ENCODE results near the gene TMCC2. TPM values are rescaled to one million over a fixed set of nuclear protein-coding genes. Genes with fewer than 3 reads are reported as not detected.

Gene TMCC2
- total RNA-seq, 1 donor from 2014 or later: 2.8 TPM

DNA sequence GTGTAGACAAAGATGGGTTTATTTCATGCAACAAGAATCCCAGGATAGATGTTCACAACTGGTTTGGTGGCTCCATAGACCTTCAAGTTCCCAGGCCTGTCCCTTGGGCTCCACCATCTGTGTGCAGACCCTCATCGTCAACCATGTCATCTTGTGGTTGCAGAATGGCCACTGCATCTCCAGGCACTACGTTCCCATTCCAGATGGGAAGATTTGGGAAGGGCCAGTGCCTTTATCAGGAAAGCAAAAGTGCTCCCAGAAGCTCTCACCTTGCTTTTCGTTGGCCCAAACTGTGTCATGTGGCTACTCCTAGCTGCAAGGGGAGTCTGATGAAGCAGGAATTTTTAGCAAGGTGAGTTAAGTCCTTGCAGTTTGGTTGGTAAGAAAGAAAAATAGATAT lies 12.8 kb downstream of the TMCC2 start:
- no peak for DNase-seq (ENCODE audit: low spot score)

DNA sequence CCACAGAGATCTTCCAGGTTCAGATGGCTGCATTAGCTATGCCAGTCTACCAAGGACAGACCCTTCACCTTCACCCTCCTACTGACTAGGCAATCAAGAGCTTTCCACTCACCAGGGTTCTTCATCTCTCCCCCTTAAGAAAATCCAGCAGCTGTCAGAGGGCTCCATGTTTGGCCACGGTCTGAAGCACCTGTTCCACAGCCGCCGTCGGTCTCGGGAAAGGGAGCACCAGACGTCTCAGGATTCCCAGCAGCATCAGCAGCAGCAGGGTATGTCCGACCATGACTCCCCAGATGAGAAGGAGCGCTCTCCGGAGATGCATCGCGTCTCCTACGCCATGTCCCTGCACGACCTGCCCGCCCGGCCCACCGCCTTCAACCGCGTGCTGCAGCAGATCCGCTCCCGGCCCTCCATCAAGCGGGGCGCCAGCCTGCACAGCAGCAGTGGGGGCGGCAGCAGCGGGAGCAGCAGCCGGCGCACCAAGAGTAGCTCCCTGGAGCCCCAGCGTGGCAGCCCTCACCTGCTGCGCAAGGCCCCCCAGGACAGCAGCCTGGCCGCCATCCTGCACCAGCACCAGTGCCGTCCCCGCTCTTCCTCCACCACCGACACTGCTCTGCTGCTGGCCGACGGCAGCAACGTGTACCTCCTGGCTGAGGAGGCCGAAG lies 13.8 kb downstream of the TMCC2 start:
- DNase-seq (ENCODE audit: low spot score): no peak

DNA sequence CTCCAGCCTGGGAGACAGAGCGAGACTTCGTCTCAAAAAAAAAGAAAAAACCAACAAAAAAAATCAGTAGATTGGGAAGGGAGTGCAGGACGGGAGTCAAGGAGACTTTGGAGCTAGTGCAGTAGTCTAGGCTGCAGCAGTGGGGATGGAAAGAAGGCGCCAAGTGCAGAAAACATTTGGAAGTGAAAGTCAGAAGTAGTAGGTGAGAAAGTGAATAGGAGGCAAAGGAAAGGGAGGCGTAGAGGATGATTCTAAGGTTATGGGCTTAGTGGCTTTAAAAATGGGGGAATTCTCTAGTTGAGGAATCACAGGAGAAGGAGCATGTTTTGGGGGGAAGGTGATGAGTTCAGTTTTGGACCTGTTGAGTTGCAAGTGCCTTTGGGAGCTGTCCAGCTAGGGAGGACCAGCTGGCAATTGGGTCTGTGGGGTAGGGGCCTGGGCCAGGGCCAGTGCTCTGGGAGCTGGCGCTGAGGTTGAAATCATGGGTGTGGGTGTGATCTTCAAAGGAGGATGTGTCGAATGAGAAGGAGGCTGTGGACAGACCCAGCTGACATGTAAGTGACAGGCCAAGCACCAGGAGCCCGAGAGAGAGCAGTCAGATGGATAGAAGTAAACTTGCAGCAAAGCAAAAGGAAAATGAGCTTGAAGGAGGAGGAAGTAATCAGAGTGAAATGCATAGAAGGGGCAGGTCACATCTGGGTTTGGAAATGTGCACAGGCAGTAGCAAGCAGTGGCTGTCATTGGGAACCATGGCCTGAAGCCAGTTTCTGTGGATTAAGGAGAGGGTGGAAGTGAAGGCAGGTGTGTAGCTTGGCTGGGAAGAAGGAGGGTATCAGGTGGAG lies 15.8 kb downstream of the TMCC2 start:
- DNase-seq (ENCODE audit: low spot score): no peak

DNA sequence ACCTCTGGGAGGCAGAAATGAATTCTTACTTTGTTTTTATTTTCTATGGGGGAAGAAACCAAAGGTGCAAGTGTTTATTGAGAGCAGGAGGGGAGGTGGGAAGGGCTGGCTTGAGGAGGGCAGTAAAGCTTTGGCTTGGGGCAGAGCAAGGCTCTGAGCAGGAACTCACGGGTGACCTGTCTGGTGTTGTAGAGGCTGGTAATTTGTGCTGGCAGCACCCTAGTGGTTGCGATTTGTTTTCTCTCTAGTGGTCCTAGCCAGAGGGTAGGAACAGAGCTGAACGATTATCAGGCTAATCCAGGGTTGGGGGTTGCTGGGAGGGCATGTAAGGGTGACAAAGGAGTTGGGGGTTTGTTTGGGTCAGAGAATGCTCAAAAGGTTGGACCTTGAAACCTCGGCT lies 16.6 kb downstream of the TMCC2 start:
- no peak for DNase-seq (ENCODE audit: low spot score)

DNA sequence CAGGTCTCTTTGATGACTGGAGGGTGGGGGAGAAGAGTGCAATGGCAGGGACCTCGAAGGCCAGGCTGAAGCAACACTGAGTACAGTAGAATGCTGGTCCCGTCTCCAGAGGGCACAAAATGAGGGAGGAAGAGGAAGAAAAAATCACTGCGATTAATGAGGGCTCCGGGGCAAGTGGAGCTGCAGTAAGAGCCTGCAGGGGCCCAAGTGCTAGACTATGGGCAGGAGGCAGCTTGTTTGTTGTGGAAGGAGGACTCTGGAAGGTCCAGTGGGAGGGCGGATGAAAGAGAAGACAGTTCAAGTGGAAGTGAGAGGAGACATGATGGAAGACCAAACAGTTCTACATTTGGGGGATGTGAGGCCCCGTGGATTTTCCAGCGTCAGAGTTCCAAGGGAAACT lies 17.4 kb downstream of the TMCC2 start:
- DNase-seq (ENCODE audit: low spot score): no peak

DNA sequence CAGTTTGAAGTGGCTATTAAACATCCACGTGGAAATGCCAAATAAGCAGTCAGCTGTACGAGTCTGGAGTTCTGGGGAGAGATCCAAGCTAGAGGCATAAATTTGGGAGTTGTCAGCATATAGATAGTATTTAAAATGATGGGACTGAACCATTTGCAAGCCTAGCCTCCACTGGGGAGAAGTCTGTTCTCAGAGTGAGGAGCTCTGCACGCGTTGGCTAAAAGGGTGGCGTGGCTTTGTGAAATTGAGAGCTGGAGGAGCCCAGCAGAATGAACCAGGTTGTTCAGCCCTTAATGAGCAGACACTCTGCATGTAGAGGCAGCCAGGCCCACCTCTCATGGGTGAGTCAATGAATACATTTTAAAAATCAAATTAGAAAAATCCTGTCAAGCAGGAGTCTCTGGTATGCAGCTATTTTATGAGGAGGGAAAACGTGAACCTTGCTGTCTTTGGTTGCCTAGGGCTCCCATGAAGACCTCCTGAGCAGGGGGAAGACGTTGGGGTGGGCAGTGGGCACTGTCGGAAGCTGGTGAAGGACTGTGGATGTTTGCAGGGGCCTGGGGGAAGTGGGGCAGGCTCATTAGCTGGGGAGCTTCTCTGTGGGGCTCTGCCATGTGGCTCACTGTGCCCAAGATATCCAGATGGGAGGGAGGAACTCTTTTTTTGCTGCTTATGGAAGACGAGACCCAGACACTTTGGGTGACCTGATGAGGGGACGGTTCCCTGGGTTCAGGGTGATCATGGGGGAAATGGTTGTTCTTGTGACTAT lies 18.8 kb downstream of the TMCC2 start:
- no peak for DNase-seq (ENCODE audit: low spot score)

DNA sequence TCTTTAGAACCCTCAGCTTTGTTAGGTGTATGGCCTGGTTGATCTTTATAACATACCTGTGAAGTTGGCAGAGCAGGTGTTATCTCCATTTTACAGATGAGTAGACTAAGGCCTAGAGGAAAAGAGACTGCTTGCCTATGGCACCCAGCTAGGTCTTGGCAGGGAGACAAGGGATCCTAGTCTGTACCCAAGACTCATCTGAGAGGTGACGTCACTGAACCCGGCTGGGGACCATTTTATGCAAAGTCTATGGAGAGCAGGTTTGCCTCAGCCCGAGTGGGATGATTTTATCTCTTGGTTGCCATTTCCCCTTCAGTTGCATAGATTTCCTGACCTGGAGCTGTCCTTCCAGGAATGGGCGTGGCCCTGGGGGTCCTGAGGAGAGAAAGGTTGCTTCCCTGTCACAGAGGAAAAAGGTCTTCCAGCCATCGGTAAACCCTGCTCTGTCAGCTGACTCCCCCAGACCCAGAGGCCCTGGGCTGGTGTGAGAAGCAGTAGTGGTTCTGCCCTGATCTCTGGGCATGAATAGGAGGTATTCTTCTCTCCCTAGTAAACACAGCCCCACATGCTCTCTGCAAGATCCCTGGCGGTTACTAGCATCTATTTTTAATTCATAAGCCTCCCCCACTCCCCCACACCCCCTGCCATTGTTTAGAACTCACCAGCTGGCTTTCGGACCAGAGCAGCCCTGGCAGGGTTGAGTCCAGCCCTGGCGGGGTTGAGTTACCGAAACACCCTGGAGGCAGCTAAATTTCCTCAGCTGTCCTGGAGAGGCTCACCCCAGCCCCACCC lies 19.6 kb downstream of the TMCC2 start:
- no peak for DNase-seq (ENCODE audit: low spot score)

DNA sequence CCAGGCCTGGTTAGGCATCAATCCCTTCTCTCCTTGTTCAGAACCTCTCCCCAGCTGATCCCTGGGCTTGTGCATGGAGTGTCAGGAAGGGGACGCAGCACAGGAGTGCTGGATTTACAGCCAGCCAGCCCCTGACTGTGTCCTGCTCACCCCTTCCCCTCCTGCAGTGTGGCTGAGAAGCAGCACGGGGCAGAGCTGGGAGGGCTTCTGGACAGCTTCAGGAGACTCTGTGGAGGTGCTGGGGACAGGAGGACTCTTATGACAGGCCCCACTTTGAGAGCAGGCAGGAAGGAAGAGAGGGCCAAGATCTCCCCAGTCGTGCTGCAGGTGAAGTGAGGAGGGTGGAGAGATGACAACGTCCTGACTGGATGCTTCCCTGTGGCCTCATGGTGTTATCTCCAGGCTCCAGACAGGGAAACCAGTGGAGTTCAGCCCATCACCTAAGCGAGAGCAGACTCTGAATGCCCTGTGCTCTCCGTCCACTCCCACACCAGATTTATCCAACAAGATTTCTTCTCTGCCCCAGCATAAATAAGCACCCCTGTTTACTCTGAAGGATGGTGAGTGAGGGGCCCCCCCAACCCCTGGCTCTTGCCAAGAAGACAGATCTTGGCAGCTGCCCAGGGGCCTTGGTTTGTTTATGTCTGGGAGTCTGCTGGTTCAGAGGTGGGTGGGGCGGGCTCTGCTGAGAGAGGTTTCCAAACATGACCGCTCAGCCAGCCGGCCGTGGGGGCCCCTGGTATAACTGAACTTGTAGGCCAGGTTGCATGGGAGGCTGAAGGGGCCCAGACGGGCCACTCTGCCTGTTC lies 21.3 kb downstream of the TMCC2 start:
- peak; percentile 52 for DNase-seq (ENCODE audit: low spot score)

DNA sequence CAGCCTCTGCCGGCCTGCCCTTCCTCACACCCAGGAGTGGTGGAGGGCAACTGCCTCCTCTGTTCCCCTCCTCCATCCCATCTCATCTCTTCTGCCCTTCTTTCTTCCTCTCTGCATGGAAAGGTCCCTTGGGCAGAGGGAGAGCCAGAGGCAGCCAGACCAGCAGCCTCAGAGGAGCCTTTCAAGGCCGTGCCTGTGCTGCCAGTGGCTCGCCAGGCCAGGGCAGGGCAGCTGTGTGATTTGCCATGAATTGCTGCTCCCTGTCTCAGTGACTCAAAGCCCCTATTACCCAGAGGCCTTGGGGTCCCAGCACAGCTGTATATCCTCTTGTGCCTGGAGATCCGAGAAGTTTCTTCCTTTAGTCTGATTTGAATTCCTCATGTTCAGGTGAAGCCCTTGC lies 21.9 kb downstream of the TMCC2 start:
- no peak for DNase-seq (ENCODE audit: low spot score)

DNA sequence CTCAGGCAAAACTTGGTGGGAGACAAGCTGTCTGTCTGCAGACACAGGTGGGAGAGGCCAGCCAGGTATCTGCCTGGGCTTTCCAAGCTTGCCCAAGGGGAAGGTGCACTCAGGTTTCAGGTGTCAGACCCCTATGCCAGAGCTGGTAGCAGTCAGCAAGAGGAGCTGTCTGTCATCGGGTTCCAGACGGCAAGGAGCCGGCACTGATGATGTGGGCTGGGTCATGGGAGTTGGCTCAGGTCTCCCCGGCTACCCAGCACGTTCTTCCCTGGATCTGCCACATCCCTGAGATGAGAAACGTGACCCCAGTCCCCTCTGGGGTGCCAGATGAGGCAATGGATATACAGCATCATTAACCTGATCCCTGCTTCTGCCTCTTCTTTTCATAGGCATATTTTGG lies 23.0 kb downstream of the TMCC2 start:
- DNase-seq (ENCODE audit: low spot score): no peak

DNA sequence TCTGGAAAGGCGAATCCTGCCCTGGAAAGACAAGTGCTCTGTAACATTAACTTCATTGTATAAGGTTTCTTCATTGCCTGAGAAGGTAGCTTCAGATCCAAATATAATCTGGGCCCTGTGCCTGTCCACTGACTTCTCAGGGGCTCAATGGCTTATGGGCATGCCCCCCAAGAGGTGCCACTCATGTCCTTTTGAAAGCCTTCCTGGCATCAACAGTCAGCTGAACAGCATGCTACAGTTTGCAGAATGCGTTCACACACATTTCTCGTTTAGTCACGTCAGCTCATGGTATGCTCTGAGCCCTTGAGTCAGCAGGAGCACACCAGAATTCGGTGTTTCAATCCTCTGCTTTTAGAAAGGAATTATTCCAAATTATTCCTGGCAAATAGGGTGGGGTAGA lies 23.8 kb downstream of the TMCC2 start:
- no peak for DNase-seq (ENCODE audit: low spot score)

DNA sequence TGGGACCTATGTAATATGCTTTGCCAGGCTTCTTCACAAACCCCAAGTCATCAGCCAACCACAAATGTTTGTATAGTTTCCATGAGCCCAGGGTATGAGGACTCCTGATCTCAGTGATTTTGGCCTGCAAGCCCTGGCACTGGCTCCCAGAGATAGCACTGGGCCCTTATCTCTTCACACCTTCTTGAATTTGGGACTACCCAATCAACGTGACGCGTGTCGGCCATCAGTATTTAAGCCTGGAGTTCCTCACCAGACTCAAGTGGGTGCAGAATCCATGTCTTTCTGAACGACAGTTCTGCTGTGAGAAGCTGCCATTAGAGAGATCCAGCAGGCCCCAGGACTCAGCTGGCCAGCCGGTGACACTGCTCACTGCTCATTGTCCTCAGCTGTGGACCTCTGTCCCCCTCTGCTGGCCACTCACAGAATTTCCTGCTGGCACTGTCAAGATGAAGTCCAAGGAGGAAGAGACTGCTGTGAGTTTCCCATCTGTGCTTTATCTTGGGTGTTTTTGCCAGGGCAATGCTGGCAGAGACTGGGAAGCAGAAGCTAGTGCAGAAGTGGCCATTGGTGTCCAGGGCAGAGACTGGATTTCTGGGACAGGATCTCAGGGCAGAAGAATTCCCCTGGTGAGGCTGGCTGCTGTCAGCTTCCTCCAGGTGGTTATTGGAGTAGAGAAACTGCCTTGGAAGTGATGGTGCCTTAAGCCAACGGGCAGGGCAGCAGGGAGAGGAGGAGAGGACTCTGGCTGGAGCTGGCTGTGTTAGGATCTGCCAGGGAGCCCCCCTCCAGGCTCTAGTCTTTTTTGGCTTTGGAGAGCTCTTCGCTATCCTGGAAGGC lies 28.4 kb downstream of the TMCC2 start:
- peak; percentile 93 for DNase-seq (ENCODE audit: low spot score)

DNA sequence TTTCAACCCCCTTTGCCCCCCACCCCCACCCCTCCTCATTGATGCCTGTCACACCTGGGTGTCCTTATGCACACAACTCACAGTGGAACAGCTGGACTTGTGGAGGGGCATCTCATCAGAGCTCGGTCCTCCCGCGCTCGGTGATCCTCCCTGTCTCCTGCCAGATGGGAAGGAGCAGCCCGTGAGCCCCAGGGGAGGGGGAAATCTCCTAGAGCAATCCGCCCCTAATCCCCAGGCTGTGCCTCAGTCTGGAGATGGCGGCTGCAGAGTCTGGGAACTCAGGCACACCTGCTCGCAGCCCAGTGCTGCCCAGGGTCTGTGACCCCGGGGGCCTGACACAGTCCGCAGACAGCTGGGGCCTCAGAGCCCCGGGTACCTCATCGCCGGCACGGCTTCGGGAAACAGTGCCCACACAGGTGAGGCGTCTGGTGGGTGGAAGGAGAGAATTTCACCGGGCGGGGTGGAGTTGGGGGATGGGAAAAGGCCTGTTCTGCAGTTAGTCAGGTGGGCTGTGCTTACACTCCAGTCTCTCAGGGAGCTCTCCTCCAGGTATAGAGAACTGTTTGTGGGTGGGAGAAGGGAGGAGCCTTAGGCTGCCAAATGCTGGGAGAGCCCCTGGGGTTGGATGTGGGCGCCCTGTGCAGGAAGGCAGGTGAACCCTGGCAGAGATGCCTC lies 29.3 kb downstream of the TMCC2 start:
- DNase-seq (ENCODE audit: low spot score): no peak

DNA sequence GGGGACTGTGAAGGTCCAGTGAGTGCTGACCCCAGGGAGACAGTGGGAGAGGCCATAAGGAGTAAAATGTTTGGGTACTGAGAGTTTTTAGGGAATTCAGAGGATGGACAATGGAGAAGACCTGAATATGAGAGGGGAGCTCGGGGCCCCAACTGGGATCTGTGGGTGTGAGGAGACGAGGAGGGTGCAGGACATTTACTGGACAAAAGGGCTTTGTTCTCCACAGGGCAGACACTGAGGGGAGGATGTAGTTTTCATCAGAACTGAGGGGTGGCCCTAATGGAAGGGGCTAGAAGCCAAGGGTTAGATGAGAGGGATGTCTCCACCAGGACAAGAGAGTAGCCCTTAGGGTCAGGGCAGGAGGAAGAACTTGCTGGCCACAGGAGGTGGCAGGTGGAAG lies 30.0 kb downstream of the TMCC2 start:
- DNase-seq (ENCODE audit: low spot score): no peak

DNA sequence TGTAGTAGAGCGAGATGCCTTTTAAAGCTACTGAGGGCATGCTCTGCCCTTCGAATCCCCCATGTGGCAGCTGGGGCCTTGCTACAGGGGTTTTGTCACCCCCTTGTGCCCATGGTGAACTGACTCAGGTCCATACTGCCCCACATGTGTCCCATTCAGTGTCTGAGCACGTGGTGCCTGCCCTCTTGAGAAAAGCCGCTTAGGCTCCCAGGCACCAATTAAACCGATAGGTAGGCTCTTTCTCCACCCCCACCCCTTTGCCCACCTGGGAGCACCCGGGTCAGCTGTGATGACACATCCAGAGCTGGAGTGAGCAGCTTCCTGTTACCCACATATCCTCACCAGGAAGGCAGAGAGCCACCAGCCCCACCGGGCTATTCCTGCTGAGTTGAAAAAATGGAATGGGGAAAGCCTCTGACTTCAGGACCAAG lies 30.5 kb downstream of the TMCC2 start:
- DNase-seq (ENCODE audit: low spot score): no peak

DNA sequence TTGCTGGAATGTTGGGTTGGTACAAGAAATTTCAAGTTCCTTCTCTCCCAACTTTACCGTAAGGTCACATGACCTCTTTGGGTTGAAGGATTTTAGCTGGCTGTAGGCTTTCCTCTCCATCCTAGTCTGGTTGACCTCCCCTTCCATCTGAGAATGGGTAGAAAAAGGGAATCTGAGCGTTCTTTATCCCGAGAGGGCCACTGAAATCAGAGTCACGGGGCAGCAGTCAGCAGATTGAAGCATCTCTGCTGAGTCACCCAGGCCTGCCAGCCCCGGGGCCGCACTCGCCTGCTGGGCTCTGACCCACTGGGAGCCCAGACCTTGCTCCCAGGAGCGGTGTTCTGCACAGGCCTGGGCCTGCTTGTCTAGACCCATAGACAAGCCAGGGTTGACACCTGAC lies 31.0 kb downstream of the TMCC2 start:
- no peak for DNase-seq (ENCODE audit: low spot score)

DNA sequence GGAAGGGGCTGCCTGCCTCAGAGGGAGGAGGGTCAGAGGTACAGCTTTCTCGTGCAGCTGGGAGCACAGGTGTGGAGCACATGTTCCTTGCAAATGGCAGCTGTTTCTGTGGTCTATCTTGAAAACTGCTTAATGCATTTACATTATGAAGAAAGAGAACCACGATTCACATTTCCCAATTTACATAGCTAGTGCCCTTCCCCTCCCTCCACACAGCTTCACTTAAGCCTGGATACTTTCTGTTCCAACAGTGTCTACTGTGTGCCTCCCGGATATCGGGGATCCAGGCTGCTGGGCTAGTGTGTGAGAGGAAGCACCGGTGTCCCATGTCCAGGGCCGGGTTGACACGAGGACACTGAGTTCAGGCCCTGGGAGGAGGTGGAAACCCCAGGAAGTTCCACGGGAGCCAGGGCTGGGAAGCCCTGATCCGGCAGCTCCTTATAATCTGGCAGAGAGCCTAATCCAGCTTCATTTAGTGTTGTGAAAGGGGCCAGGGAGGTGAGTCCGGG lies 31.6 kb downstream of the TMCC2 start:
- DNase-seq (ENCODE audit: low spot score): no peak

DNA sequence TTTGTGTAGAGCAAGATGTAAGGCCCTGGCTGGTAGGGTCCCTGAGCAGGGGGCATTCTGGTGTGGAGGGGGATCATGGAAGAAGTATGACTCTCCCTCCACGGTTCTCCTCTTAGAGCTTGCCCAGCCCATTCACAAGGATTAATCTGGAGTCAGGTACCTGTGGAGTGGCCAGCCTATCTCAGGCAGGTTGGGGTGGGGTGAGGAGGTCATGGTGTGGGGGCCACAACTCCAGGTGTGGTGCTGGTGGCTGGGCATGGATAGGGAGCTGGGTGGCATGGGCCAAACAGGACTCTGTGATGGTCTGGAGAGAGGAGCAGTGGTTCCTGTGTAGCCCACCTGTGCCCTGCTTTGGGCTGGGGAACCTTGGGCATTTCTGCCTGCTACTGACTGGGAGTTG lies 32.3 kb downstream of the TMCC2 start:
- DNase-seq (ENCODE audit: low spot score): no peak

Data from mucosa of gallbladder (tissue), 1 donor.